Effector memory CD4-positive, alpha-beta T cell (primary cell): ENCODE results near the gene FOXP1.

Experiments used
- DNase-seq, 3 donors: peaks; one replicate each; pipeline ENCODE4 v3.0.0-alpha.2; 2020
- H3K27ac ChIP-seq: 2 replicates; pipeline ENCODE4 v1.7.0; 2013; ENCODE audit warnings: mild to moderate bottlenecking, low read length, moderate library complexity; ENCODE audit not compliant: insufficient read depth, poor library complexity, severe bottlenecking
- H3K27me3 ChIP-seq: replicated peaks from 2 replicates; pipeline ENCODE4 v1.7.0; 2013; ENCODE audit warnings: mild to moderate bottlenecking, low read length; ENCODE audit not compliant: insufficient read depth, control insufficient read depth, poor library complexity, severe bottlenecking
- H3K36me3 ChIP-seq: 2 replicates; pipeline ENCODE4 v1.7.0; 2013; ENCODE audit warnings: mild to moderate bottlenecking, low read length, moderate library complexity; ENCODE audit not compliant: control insufficient read depth, insufficient read depth
- H3K4me1 ChIP-seq: 2 replicates; pipeline ENCODE4 v1.7.0; 2013; ENCODE audit warnings: low read length, mild to moderate bottlenecking; ENCODE audit not compliant: control insufficient read depth, insufficient read depth, poor library complexity, severe bottlenecking
- H3K4me3 ChIP-seq: 2 replicates; pipeline ENCODE4 v1.7.0; 2013; ENCODE audit warnings: low read length, low read depth, mild to moderate bottlenecking; ENCODE audit not compliant: insufficient read depth, poor library complexity, severe bottlenecking
- H3K9me3 ChIP-seq: 2 replicates; pipeline ENCODE4 v1.7.0; 2013; ENCODE audit warnings: mild to moderate bottlenecking, low read length, moderate library complexity; ENCODE audit not compliant: control insufficient read depth

Gene FOXP1

GRCh38 chr3:71107926-71108325 lies 475.6 kb downstream of the FOXP1 start:
- Histone ChIP-seq H3K27me3 (no peaks in the 10 kb centered on the region), H3K4me3 (no peak overlapping the region), H3K27ac (no peak overlapping the region), H3K9me3 (no peaks in the 10 kb centered on the region), H3K36me3 (peaks cover 22% of the 10 kb centered on the region), H3K4me1 (peaks cover 20% of the 10 kb centered on the region)
- no peak for DNase-seq

GRCh38 chr3:71104976-71105375 lies 478.6 kb downstream of the FOXP1 start:
- H3K4me1 ChIP-seq: peaks cover 34% of the 10 kb centered on the region
- no peak overlapping the region for H3K4me3 ChIP-seq
- no peak overlapping the region for H3K27ac ChIP-seq
- DNase-seq: no peak
- H3K36me3 ChIP-seq: peaks cover 3% of the 10 kb centered on the region
- no peaks in the 10 kb centered on the region for H3K27me3 ChIP-seq
- no peaks in the 10 kb centered on the region for H3K9me3 ChIP-seq

- Histone ChIP-seq H3K9me3 (no peaks in the 10 kb centered on the region), H3K27me3 (no peaks in the 10 kb centered on the region), H3K27ac (no peak overlapping the region), H3K4me3 (no peak overlapping the region), H3K36me3 (peaks cover 3% of the 10 kb centered on the region), H3K4me1 (peaks cover 30% of the 10 kb centered on the region)
- DNase-seq: no peak
These were observed 479.0 kb downstream of the FOXP1 start for GRCh38 chr3:71104556-71104955.

- Histone ChIP-seq H3K4me1 (peaks cover 25% of the 10 kb centered on the region), H3K9me3 (no peaks in the 10 kb centered on the region), H3K27ac (no peak overlapping the region), H3K27me3 (no peaks in the 10 kb centered on the region), H3K36me3 (peaks cover 3% of the 10 kb centered on the region), H3K4me3 (no peak overlapping the region)
- no peak for DNase-seq
These were observed 479.4 kb downstream of the FOXP1 start for GRCh38 chr3:71104121-71104541.

- peaks cover 25% of the 10 kb centered on the region for H3K4me1 ChIP-seq
- no peak overlapping the region for H3K27ac ChIP-seq
- no peaks in the 10 kb centered on the region for H3K9me3 ChIP-seq
- no peaks in the 10 kb centered on the region for H3K27me3 ChIP-seq
- no peak for DNase-seq
- no peak overlapping the region for H3K4me3 ChIP-seq
- peaks cover 3% of the 10 kb centered on the region for H3K36me3 ChIP-seq
These were observed 480.1 kb downstream of the FOXP1 start for GRCh38 chr3:71103430-71103921.

GRCh38 chr3:71102111-71102983 lies 481.2 kb downstream of the FOXP1 start:
- no peaks in the 10 kb centered on the region for H3K9me3 ChIP-seq
- no peak for DNase-seq
- peaks cover 3% of the 10 kb centered on the region for H3K36me3 ChIP-seq
- H3K27ac ChIP-seq: no peak overlapping the region
- no peak overlapping the region for H3K4me3 ChIP-seq
- H3K27me3 ChIP-seq: no peaks in the 10 kb centered on the region
- peaks cover 25% of the 10 kb centered on the region for H3K4me1 ChIP-seq

GRCh38 chr3:71101626-71102025 lies 481.9 kb downstream of the FOXP1 start:
- Histone ChIP-seq H3K27ac (no peak overlapping the region), H3K4me1 (peaks cover 25% of the 10 kb centered on the region)

GRCh38 chr3:71101014-71101413 lies 482.5 kb downstream of the FOXP1 start:
- H3K4me1 ChIP-seq: peaks cover 25% of the 10 kb centered on the region

More at GRCh38 chr3:71101626-71102025, 481.9 kb downstream of the FOXP1 start:
- H3K36me3 ChIP-seq: no peaks in the 10 kb centered on the region
- H3K9me3 ChIP-seq: no peaks in the 10 kb centered on the region
- H3K4me3 ChIP-seq: no peak overlapping the region
- DNase-seq: no peak
- no peaks in the 10 kb centered on the region for H3K27me3 ChIP-seq

GRCh38 chr3:71099997-71100719 lies 483.4 kb downstream of the FOXP1 start:
- Histone ChIP-seq H3K27me3 (no peaks in the 10 kb centered on the region), H3K27ac (no peak overlapping the region), H3K9me3 (no peaks in the 10 kb centered on the region), H3K36me3 (no peaks in the 10 kb centered on the region), H3K4me3 (no peak overlapping the region), H3K4me1 (peaks cover 25% of the 10 kb centered on the region)
- no peak for DNase-seq

More at GRCh38 chr3:71101014-71101413, 482.5 kb downstream of the FOXP1 start:
- no peak for DNase-seq
- Histone ChIP-seq H3K27ac (no peak overlapping the region), H3K9me3 (no peaks in the 10 kb centered on the region), H3K4me3 (no peak overlapping the region), H3K36me3 (no peaks in the 10 kb centered on the region), H3K27me3 (no peaks in the 10 kb centered on the region)

- Histone ChIP-seq H3K4me1 (peaks cover 16% of the 10 kb centered on the region), H3K27me3 (no peaks in the 10 kb centered on the region), H3K36me3 (no peaks in the 10 kb centered on the region), H3K4me3 (no peak overlapping the region), H3K27ac (no peak overlapping the region), H3K9me3 (no peaks in the 10 kb centered on the region)
- DNase-seq: no peak
These were observed 486.0 kb downstream of the FOXP1 start for GRCh38 chr3:71097557-71097956.
